Colonic mucosa (tissue), 4 donors: ENCODE measurements around the gene IGFL1. TPM values are rescaled to one million over a fixed set of nuclear protein-coding genes. Genes with fewer than 3 reads are reported as not detected.
"Not testable (repeated sequence)": the region's sequence is repeated elsewhere in the genome, so short reads cannot be mapped to it uniquely, and the experiment has no call there.

ENCODE experiments used
- DNase-seq: peaks from one replicate; pipeline ENCODE4 v3.0.0-alpha.2; 2020
- H3K27ac ChIP-seq: fragments of 200-600 bp; one replicate; pipeline ENCODE4 v1.8.0; 2021
- H3K27me3 ChIP-seq: fragments of 200-600 bp; one replicate; pipeline ENCODE4 v1.8.0; 2021
- H3K36me3 ChIP-seq: fragments of 200-600 bp; one replicate; pipeline ENCODE4 v1.8.0; 2021
- H3K4me1 ChIP-seq: fragments of 200-600 bp; one replicate; pipeline ENCODE4 v1.8.0; 2021; ENCODE audit warnings: mild to moderate bottlenecking
- H3K4me3 ChIP-seq: fragments of 200-600 bp; one replicate; pipeline ENCODE4 v1.8.0; 2021
- H3K9ac ChIP-seq, 2 donors: one replicate each; pipeline ENCODE4 v1.7.0; 2013; ENCODE audit warnings: control low read depth in 2 of 2, low read depth in 2 of 2, low read length in 2 of 2
- H3K9me3 ChIP-seq: fragments of 200-600 bp; one replicate; pipeline ENCODE4 v1.8.0; 2021
- CTCF ChIP-seq: fragments of 200-600 bp; IDR thresholded peaks from one replicate; pipeline ENCODE4 v1.8.0; 2022; ENCODE audit warnings: antibody characterized with exemption, mild to moderate bottlenecking
- intact Hi-C: fragments of 100-400 bp; cut with DNase I; formaldehyde crosslinking; loops from one replicate; pipeline ENCODE4 v1.14.1; 2022
- total RNA-seq, 2 donors: library from RNA; stranded (reverse); fragmentation: NEBNext Ultra II Directional in 1 of 2; extraction: Animal tissue kit (Norgen Biotek cat#: 25700) in 1 of 2; gene quantifications; one replicate each; pipeline ENCODE4 v1.2.1, GENCODE V29; 2021
- donor health status: healthy.
- donor health status: DM: no; HTN: no; CAD: no.
- donor health status: DM: no; HTN: no; CAD: no.

IGFL1 gene
- not detected for total RNA-seq

- Histone ChIP-seq H3K9me3 (no peaks in the 10 kb centered on the region), H3K4me1 (no peaks in the 10 kb centered on the region), H3K27me3 (no peaks in the 10 kb centered on the region), H3K9ac (no peak within 1 kb of the TSS), H3K4me3 (no peak within 1 kb of the TSS), H3K36me3 (no peaks in the 10 kb centered on the region), H3K27ac (no peak within 1 kb of the TSS)
- intact Hi-C loops = no loop called here
- no peak for DNase-seq
- TF ChIP-seq CTCF = no peak
Observed at GRCh38 chr19:46229442-46229841, at the start of gene IGFL1. TSS of gene IGFL1 (plus strand) at chr19:46229742. CDS start at chr19:46229775, 33 bp downstream.

- H3K27ac ChIP-seq = no peak overlapping the region
Observed at GRCh38 chr19:46180701-46181387, 48.7 kb upstream of the IGFL1 start.

GRCh38 chr19:46181388-46181779, 48.2 kb upstream of the IGFL1 start:
- intact Hi-C loops = no loop called here
- TF ChIP-seq CTCF = no peak

More at GRCh38 chr19:46180701-46181387, 48.7 kb upstream of the IGFL1 start:
- no peak for DNase-seq
- H3K36me3 ChIP-seq = no peaks in the 10 kb centered on the region
- no peak overlapping the region for H3K9ac ChIP-seq
- H3K4me1 ChIP-seq = no peaks in the 10 kb centered on the region
- H3K4me3 ChIP-seq = no peak overlapping the region
- TF ChIP-seq CTCF = no peak
- intact Hi-C loops = no loop called here
- H3K9me3 ChIP-seq = no peaks in the 10 kb centered on the region
- no peaks in the 10 kb centered on the region for H3K27me3 ChIP-seq

GRCh38 chr19:46182476-46182875, 47.1 kb upstream of the IGFL1 start:
- Histone ChIP-seq H3K36me3 (no peaks in the 10 kb centered on the region), H3K4me3 (no peak overlapping the region), H3K27me3 (no peaks in the 10 kb centered on the region), H3K4me1 (no peaks in the 10 kb centered on the region), H3K9ac (no peak overlapping the region), H3K27ac (no peak overlapping the region), H3K9me3 (no peaks in the 10 kb centered on the region)
- TF ChIP-seq CTCF = no peak
- DNase-seq = no peak
- intact Hi-C loops = no loop called here

More at GRCh38 chr19:46181388-46181779, 48.2 kb upstream of the IGFL1 start:
- Histone ChIP-seq H3K27me3 (no peaks in the 10 kb centered on the region), H3K9ac (no peak overlapping the region), H3K36me3 (no peaks in the 10 kb centered on the region), H3K27ac (no peak overlapping the region), H3K9me3 (no peaks in the 10 kb centered on the region), H3K4me1 (no peaks in the 10 kb centered on the region), H3K4me3 (no peak overlapping the region)
- no peak for DNase-seq

- H3K9ac ChIP-seq, H3K36me3 ChIP-seq, H3K27me3 ChIP-seq, DNase-seq, H3K9me3 ChIP-seq, H3K4me3 ChIP-seq, H3K4me1 ChIP-seq, H3K27ac ChIP-seq: not testable (repeated sequence)
- intact Hi-C loops = loop anchor here (5.0 kb wide), 1 partner anchor 153 kb away; no protein-coding TSS in a partner anchor
Observed at GRCh38 chr19:46184775-46185710, 44.5 kb upstream of the IGFL1 start.
